ENCODE results near the gene PLCZ1.

- TF ChIP-seq EP300 (IDR thresholded peaks at IDR 0.05) (no peak), CTCF (IDR thresholded peaks at IDR 0.05) (no peak)
These were observed 97.4 kb downstream of the PLCZ1 start for GRCh38 chr12:18640321-18640955.

All from ovary (tissue), 3 donors.